H4 (cell line): ENCODE results near the gene EME2. TPM values are rescaled to one million over a fixed set of nuclear protein-coding genes. Genes with fewer than 3 reads are reported as not detected.

ENCODE experiments used
- DNase-seq: peaks from one replicate; pipeline ENCODE4 v3.0.0-alpha.2; 2015; ENCODE audit warnings: low spot score
- total RNA-seq: library from RNA; depleted of rRNA; stranded (reverse); fragments of >200 nt; shearing (Covaris generic); gene quantifications from 2 replicates; pipeline ENCODE4 v1.2.3, GENCODE V29; 2014

Gene EME2
- total RNA-seq, 1 experiment from 2014 or later: 1.2 TPM

DNA sequence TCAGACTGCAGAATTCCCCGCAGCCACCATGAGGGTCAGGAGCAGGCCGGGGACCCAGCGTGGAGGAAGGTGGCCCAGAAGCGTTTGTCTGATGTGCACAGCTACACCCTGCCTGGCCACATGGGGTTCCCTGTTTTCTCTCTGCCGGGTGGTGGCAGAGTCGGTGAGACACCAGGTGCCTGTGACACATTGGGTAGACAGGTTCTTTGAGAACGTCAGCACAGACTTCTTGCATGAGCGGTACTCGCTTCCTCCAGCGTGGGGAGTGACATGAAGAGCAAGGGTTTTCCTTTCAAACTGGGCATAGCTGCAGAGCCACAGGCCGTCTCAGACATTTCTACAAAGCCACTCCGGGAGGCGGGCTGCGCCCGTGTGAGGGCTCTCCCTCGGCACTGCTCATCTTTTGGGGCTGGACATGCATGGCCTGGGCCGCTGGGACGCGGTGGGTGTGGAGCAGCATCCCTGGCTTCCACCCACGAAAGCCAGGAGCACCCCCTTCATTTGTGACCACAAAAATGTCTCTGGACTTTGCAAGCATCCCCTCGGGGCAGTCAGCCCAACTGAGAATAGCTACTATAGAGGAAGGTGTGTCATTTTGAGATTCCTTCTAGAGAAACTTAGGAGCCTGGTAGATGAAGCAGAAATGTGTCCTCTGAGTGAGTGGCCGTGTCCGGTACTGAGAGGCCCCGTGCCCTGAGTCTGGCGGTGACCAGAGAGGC lies 27.3 kb upstream of the EME2 start:
- peak; percentile 70 for DNase-seq

DNA sequence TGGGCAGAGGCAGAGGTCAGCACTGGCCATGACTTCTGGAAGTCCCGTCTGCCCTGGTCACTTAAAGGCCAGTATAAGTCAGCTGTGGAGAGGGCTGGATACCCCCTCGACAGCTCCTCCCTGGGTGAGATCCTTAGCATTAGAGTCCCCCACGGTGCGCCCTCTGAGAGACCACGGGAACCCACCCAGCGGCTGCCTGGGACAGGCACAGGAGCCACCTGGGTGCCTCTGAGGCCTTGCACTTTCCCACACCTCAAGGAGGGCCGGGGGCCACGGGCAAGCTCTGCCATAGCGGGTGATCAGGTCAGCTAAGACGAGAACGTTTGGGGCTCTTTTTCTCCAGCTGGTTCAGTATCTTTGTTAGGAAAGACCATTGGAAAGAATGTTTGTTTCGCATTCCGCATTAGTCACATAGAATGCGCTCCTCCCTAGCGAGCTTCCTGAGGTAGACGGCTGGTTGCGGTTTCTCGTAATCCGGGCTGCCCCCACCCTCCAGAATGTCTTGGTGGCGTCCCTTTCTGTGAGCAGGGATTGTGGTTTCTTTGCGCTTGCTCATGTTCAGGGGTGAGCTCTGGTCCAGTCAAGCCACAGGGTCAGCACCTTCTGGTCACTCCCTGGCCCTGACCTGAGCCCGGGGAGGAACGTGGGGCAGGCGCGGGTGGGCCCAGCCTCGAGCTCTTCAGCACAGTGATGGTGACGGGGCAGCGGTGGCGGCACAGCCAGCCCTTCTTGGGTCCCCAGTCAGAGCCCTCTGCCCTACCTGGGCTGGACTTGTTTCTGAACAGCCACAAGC lies 26.5 kb upstream of the EME2 start:
- peak; percentile 96 for DNase-seq

DNA sequence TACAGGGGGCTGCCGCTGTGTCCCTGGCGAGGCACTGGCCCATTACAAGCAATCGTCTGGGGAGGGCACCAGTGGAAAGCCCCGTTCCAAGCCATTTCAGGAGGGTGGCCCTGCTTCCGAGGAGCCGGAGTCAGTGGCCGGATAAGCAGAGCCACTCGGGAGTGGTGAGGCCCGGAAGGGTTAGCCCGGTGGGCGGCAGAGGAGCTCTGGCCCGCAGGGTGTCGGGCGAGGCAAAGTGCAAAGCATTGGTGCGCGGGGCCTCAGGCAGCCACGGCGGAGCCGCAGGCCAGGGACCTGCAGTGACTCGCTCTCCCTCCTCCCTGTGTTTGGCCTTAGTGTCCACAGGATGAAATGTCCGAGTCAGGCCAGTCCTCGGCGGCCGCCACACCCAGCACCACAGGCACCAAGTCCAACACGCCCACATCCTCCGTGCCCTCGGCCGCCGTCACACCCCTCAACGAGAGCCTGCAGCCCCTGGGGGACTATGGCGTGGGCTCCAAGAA lies 25.9 kb upstream of the EME2 start:
- no peak for DNase-seq

DNA sequence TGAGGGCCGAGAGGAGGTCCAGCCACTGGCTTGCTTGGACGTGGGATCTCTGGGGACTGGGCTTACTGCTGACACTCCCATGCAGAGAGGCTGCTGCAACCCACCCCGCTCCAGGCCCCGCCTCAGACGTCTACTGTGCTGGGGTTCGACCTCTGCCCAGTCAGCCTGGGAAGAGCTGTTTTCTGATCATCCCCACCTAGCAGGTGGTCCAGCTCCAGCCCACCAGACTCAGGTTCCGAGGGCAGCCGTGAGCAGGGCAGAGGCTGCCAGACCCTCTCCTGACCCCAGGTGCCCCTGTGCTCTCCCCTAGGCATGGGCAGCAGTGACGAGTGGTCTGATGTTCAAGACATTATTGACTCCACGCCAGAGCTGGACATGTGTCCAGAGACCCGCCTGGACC lies 24.7 kb upstream of the EME2 start:
- no peak for DNase-seq

DNA sequence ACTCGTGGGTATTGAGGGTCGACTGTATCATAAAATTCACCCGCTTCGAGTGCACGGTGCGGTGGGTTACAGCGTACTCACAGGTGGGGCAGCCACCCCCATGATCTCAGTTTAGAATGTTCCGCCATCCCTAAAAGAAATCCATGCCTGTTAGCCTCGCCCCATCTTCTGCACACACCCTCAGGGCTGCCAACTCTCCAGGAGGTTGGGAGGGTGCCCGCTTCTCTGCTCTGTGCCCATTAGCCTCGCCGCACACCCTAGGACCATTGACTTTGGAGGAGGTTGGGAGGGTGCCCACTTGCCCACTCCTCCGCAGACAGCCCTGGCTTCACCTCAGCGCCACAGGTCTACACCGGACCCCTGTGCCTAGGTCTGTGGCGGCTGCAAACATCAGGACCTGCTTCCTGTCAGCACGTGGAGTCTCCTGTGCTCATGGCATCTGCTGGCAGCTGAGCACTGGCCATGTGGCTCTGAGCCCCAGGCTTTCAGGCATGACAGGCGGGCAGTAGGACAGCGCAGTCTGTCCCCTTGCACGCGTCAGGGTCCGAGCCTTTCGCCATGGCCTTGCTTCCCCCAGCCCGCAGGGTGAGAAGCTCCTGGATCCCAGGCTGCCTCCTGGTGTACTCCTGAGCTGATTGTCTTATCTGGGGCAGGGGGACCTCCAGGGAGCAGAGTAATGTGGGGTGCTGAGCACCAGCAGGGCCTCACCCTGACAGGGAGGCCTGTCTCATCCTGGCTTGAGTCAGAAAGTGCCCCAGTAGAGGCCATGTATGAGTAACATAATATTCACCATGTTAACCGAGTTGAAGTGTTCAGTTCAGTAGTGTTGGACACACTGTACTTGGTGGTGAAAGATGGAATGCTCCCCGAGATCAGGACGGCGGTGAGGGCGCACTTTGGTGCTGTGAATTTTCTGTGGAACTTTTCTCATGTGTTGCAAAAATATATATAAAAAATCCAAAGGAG lies 23.2 kb upstream of the EME2 start:
- no peak for DNase-seq

DNA sequence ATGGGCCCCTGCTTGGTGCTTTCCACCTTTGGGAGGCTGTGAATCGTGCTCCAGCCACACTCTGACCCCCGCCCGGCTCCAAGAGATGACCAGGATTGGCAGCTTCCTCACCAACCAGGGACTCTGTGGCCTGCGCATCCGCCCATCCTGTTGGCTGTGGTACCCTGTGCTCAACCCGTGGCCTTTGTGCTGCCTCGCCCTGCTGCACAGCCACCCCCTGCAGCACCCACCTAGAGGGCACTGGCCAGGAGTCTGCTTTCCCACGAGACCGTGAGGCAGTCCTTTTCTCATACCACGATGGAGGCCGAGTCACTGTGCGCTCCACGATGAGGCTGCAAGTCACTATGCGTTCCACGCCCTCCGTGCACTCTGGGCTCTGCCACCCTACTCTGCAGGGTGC lies 20.7 kb upstream of the EME2 start:
- no peak for DNase-seq

DNA sequence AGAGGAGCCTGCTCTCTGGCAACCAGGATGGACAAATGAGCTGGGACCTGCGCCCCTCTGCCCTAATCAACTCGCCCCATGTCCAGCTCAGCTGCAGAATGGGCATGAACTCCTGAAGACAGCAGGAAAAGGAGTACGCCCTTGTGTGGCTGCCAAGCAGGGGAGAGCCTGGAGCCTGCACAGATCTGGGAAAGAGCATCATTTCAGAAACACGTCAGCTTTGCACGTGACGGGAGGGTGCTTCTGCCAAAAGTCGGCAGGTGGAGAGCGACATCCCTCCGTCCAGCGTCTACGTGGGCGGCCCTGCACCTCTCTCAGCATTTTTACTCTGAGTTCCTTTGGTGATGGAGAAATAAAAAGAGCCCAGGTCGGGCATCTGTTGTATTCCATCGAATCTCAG lies 19.8 kb upstream of the EME2 start:
- DNase-seq: no peak

DNA sequence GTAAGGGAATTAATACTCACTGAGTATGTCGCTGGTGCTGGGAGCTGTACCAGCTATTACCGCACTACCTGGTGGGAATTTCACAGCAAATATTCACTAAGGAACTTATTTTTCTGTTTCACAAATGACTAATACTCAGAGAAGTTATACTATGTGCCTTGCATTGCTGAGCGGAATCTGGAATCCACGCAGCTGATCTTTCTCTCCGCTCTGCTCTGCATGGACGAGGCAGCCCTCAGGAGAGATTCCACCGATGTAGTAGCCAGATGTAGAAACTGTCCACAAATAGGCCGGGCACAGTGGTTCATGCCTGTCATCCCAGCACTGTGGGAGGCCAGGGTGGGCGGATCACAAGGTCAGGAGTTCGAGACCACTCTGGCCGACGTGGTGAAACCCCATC lies 18.4 kb upstream of the EME2 start:
- DNase-seq: no peak

DNA sequence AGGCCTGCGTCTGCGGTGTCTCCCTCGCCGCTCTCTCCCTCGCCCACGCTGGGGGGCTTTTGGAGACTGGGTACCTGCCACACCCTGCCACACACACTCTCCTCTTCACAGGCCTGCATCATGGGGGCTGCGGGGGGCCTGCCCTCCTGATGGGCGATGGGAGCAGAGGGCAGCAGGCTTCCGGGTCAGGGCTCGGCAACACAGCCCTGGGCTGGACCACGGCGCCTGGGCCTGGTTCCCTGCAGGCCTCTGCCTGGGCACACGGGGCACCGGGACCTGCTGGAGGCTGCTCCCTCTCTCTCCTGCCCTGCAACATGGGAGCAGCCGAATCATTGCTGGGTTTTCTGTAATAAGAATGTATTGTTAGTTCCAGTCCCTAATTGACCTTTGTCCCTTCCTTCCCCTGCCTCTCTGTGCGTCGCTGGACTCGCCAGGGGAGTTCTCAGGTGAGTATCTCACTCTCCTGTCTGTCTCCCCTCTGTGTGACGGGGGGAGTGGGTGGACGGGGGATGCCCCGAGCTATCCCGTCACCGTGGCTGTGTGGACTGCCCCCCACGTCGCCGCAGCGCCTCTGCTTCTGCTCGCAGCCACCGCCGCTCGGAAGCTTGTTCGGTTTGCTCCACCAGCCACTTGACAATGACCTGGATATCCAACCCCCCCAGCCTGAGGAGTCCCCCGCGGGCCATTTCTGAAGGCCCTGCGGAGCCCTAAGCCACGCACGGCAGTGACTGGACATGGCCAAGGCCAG lies 14.7 kb upstream of the EME2 start:
- DNase-seq: no peak

DNA sequence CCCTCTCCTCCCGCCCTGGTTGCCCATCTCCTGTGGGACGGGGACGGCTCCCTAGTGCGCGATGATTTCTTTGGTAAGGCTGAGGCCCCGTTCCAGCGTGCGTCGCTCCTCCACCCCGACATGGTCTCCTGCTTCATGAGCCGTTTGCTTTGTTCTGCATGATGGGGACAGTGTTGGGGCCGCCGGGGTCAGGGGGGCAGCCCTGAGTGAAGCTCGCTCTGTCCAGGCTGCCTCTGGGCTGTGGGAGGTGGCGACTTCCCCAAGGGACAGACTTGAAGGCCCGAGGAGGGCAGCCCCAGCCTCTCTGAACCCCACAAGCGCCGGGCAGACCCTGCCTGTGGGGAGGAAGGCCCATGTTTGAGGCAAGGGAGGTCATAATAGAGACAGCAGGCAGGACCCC lies 13.7 kb upstream of the EME2 start:
- DNase-seq: no peak

DNA sequence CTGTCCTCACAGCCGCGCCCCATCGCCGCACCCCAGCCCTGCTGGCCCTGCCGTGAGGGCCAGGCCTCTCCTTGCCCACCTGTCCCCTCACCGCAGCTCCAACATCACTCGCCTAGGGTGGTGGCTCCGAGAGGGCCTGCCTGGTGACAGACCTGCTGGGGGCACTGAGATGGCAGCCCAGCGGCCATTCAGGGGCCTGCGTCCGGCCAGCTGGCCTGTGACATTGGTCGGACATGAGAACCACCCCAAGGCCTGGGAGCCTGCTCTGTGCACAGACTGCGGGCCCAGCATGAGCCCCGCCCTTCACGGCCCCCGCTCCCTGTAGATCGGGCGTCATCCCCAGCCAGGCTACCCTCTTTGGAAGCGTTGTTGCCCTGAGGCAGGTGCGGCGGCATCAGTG lies 13.1 kb upstream of the EME2 start:
- DNase-seq: no peak

DNA sequence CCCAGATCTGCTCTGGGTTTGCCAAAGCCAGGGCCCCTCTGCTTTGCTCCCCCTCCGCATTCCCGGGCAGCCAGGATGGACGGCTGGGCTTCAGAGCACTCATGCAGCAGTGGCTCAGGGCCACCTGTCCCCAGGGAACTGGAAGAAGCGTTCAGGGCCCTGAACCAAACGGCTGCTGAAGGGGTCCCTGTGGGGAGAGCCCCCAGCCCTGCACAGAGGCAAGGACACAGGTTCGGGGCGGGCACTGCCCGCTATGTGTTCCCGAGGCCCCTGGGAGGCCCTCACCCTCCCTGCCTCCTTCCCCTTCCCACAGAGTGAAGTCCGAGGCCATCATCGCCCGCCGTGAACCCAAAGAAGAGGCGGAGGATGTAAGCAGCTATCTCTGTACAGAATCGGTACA lies 11.7 kb upstream of the EME2 start:
- DNase-seq: no peak

DNA sequence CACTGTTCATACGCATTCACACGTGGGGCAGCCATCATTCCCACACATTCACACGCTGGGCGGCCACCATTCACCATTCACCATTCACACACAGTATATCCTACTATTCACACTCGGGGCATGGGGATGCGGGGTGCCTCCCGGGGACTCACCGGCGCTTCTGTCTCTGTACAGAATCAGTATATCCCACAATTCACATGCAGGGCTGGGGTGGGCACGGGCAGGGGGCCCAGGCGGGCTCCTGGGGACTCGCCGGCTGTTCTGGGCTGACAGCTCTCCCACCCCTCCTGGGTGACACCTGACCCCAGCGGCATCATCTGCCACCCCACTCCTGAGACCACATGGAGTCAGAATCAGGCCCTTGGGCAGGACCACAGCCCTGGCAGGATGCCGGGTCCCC lies 10.9 kb upstream of the EME2 start:
- DNase-seq: no peak

DNA sequence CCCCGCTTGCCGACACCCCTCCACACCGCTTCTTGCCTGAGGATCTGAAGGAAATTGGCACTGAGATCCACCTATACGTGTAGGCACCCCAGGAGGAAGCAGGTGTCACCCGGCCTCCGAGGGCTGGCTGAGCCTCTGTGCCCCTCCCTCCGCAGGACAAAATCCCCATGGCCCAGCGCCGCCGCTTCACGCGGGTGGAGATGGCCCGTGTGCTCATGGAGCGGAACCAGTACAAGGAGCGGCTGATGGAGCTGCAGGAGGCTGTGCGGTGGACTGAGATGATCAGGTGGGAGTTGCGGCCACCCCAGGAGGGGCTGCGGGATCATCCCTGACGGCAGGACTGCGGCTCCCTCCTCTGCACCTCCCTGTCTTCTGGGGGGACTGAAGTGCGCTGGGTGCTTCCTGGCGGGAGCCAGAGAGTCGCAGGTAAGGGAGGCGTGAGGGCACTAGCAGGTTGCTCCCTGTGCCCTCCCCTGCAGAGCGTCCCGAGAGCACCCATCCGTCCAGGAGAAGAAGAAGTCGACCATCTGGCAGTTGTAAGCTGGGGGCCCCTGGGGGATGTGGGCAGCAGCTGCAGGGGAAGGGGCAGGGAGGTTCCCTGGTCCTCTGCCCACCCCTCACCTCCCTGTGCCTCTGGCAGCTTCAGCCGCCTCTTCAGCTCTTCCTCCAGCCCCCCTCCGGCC lies 10.3 kb upstream of the EME2 start:
- no peak for DNase-seq

DNA sequence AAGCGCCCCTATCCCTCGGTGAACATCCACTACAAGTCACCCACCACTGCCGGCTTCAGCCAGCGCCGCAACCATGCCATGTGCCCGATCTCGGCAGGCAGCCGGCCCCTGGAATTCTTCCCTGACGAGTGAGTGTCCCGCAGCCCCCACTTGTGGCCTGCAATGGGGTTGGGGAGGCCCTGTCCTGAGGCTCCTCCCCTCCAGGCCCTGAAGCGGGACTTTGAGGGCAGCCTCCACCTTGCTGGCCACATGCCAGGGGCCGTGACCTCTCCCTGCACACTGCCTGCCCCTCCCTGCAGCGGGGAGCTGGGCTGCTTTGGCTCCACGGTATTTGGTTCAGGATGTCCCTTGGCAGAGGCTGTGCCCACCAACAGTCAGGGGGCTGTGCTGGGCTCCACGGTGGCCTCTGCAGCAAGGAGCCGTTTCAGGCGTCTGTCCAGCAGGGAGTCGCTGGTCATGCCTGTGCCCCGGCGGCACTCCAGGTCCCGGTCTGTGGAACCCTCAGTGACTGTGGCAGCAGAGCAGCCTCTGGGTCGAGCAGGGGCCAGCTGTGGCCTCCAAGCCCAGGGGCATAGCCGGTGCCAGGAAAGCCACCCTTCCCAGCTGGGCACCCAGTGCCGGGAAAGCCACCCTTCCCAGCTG lies 9.6 kb upstream of the EME2 start:
- no peak for DNase-seq

DNA sequence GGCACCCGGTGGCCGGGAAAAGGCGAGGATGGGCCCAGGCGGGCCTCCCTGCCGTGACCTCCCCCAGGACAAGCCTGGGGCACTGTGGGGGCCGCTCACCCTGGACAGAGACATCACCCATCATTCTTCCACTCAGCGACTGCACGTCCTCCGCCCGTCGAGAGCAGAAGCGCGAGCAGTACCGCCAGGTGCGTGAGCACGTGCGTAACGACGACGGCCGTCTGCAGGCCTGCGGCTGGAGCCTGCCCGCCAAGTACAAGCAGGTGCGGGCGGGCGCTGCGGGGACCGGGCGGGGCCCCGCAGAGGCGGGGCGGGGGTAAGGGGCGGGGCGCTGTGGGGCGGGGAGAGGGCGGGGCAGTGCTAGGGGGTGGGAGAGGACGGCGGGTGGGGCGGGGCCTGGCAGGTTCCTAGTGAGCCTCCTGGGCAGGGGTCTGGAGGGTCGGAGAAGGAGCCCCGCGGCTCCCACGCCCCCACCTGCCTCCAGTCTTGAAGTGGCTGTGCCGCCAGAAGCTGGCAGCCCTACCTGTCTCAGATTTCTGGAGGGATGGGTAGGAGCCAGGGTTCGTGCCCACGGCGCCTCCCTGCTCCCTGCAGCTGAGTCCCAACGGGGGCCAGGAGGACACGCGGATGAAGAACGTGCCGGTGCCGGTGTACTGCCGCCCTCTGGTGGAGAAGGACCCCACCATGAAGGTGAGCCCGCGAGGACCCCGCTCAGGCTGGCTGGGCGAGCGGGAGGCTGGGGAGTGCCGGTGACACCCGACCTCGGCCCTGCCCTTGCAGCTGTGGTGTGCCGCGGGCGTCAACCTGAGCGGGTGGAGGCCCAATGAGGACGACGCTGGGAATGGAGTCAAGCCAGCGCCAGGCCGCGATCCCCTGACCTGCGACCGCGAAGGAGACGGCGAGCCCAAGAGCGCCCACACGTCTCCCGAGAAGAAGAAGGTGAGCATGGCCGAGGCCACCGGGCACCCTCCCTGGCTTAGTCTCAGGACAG lies 8.8 kb upstream of the EME2 start:
- no peak for DNase-seq

DNA sequence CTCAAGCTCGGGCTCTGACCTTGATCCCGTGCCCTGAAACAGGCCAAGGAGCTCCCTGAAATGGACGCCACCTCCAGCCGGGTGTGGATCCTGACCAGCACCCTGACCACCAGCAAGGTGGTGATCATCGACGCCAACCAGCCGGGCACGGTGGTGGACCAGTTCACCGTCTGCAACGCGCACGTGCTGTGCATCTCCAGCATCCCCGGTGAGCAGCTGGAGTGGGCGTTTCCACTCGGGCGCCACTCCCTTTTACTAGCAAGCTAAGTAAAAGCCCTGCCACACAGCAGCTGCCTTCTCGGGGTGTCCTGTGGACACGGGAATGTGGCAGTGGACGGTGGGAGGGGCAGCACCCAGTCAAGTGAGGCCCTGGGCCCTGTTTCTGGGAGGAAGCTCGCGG lies 7.6 kb upstream of the EME2 start:
- no peak for DNase-seq

DNA sequence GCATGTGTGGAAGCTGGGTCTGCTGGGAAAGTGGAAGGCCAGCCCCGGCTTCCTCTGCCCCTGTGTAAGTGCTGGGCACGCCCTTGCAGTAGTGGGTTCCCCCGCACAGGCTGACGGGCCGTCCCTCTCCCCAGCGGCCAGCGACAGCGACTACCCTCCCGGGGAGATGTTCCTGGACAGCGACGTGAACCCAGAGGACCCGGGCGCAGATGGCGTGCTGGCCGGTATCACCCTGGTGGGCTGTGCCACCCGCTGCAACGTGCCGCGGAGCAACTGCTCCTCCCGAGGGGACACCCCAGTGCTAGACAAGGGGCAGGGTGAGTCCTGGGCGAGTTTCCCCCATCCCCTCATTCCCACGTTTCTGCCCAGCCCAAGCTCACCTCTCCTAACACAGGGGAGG lies 6.8 kb upstream of the EME2 start:
- DNase-seq: no peak

DNA sequence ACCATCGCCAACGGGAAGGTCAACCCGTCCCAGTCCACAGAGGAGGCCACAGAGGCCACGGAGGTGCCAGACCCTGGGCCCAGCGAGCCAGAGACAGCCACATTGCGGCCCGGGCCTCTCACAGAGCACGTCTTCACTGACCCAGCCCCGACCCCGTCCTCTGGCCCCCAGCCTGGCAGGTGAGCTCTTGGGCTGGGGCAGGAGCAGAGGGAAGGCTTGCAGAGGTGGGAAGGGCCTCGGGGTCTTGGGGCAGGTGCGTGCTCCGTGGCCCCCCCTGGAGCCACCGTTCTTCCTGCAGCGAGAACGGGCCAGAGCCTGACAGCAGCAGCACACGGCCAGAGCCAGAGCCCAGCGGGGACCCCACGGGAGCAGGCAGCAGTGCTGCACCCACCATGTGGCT lies 6.4 kb upstream of the EME2 start:
- DNase-seq: no peak
